Prostate gland (tissue), 2 donors: ENCODE measurements around the gene SGSH. TPM values are rescaled to one million over a fixed set of nuclear protein-coding genes. Genes with fewer than 3 reads are reported as not detected.
"Not testable (repeated sequence)": the region's sequence is repeated elsewhere in the genome, so short reads cannot be mapped to it uniquely, and the experiment has no call there.

Experiments used
- DNase-seq: peaks from one replicate; pipeline ENCODE4 v3.0.0-alpha.2; 2019; ENCODE audit warnings: low spot score
- H3K27ac ChIP-seq, 2 donors: fragments of 200-600 bp; sonication (generic); 2 replicates each; pipeline ENCODE4 v1.5.1; 2017 to 2019
- H3K27me3 ChIP-seq: fragments of 200-600 bp; sonication (generic); replicated peaks from 2 replicates; pipeline ENCODE4 v1.5.1; 2019; ENCODE audit not compliant: insufficient read depth
- H3K36me3 ChIP-seq, 2 donors: fragments of 200-600 bp; sonication (generic); 1 replicate in 1 of 2; 2 replicates in 1 of 2; pipeline versions ENCODE4 v1.5.1 to v1.8.1; 2017 to 2019
- H3K4me1 ChIP-seq: fragments of 200-600 bp; sonication (generic); replicated peaks from 2 replicates; pipeline ENCODE4 v1.5.1; 2019
- H3K4me3 ChIP-seq, 2 donors: fragments of 200-600 bp; sonication (generic); 2 replicates each; pipeline ENCODE4 v1.5.1; 2017 to 2019
- H3K9me3 ChIP-seq: fragments of 200-600 bp; sonication (generic); 2 replicates; pipeline ENCODE4 v1.5.1; 2017
- POLR2A ChIP-seq: fragments of 450-650 bp; IDR thresholded peaks from one replicate; pipeline ENCODE4 v1.6.1; 2016; ENCODE audit warnings: antibody characterized with exemption, mild to moderate bottlenecking
- POLR2AphosphoS5 ChIP-seq: sonication (generic); formaldehyde crosslinking; IDR thresholded peaks from one replicate; pipeline ENCODE4 v1.6.1; 2017; ENCODE audit warnings: antibody characterized with exemption
- WGBS: methylation state at CpG from one replicate; pipeline ENCODE4 v1.1.5; 2018; 5-methylcytosine and 5-hydroxymethylcytosine counted together
- intact Hi-C: fragments of 100-400 bp; cut with DNase I; formaldehyde crosslinking; loops from one replicate; pipeline ENCODE4 v1.14.2; 2022
- total RNA-seq, 2 donors: library from RNA; depleted of rRNA; stranded (reverse); fragments of >200 nt; gene quantifications; one replicate each; pipeline ENCODE4 v1.1.0, GENCODE V29; 2016
- TF ChIP-seq, protein P1 (sequence below), 4 experiments: fragments of 200-600 bp in 2 of 4; fragments of 450-650 bp in 2 of 4; sonication (generic) in 2 of 4; IDR thresholded peaks; 1 replicate in 3 of 4; 2 replicates in 1 of 4; pipeline ENCODE4 v1.5.1; 2016 to 2019; ENCODE audit warnings: antibody characterized with exemption in 4 of 4, mild to moderate bottlenecking in 2 of 4, moderate library complexity in 2 of 4

The SGSH gene
- total RNA-seq, 2 donors from 2014 or later: 41.2 to 95.7 TPM

DNA sequence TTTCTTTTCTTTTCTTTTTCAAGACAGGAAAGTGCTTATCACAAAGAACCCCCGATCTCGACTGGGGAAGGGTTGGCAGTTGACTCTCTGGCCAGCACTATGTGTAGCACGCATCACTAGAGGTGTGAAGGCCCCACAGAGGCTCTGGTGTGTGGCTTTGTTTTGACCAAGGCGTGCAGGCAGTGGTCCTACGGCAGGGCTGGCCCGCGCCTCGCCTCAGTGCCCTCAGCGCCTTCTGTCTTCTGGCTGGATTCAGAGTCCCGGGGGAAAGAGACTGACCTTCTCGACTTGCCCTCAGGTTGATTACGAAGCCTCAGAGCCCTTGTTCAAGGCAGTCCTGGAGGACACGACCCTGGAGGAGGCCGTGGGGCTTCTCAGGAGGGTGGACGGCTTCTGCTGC lies 18.7 kb downstream of the SGSH start:
- Histone ChIP-seq H3K4me3 (no peak overlapping the region), H3K36me3 (no peaks in the 10 kb centered on the region), H3K27me3 (no peaks in the 10 kb centered on the region), H3K27ac (no peak overlapping the region), H3K4me1 (no peaks in the 10 kb centered on the region), H3K9me3 (no peaks in the 10 kb centered on the region)
- intact Hi-C loops: no loop called here
- 89% methylated on average over 10 of the region's 15 CpGs for WGBS
- TF ChIP-seq POLR2AphosphoS5 (no peak), POLR2A (no peak)
- TF ChIP-seq, protein P1, sequence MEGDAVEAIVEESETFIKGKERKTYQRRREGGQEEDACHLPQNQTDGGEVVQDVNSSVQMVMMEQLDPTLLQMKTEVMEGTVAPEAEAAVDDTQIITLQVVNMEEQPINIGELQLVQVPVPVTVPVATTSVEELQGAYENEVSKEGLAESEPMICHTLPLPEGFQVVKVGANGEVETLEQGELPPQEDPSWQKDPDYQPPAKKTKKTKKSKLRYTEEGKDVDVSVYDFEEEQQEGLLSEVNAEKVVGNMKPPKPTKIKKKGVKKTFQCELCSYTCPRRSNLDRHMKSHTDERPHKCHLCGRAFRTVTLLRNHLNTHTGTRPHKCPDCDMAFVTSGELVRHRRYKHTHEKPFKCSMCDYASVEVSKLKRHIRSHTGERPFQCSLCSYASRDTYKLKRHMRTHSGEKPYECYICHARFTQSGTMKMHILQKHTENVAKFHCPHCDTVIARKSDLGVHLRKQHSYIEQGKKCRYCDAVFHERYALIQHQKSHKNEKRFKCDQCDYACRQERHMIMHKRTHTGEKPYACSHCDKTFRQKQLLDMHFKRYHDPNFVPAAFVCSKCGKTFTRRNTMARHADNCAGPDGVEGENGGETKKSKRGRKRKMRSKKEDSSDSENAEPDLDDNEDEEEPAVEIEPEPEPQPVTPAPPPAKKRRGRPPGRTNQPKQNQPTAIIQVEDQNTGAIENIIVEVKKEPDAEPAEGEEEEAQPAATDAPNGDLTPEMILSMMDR (IDR thresholded peaks at IDR 0.05): no peak
- no peak for DNase-seq

- H3K27me3 ChIP-seq, H3K4me1 ChIP-seq, DNase-seq, intact Hi-C loops, H3K4me3 ChIP-seq, H3K9me3 ChIP-seq, H3K27ac ChIP-seq, H3K36me3 ChIP-seq: not testable (repeated sequence)
- 71% methylated on average over 6 of the region's 6 CpGs for WGBS
These were observed 20.8 kb downstream of the SGSH start for GRCh38 chr17:80199295-80199694.

DNA sequence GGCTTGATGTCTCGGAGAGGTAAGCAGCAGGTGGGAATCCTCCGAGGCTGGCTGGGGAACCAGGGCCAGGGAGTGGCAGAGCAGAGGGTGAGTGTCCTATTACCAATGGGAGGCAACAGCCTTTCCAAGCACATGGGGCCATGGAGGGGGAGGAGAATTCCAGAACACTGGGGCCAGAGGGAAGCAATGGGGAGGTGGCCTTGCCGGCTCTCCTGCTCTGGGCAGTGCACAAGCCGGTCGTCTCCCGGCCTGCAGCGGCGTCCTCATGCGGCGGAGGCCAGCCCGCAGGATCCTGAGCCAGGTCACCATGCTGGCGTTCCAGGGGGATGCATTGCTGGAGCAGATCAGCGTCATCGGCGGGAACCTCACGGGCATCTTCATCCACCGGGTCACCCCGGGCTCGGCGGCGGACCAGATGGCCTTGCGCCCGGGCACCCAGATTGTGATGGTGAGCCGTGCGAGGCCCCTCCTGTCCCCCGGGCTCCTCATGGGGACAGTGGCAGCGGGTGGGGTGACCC lies 21.9 kb downstream of the SGSH start:
- Histone ChIP-seq H3K27me3 (no peaks in the 10 kb centered on the region), H3K4me3 (no peak overlapping the region), H3K4me1 (no peaks in the 10 kb centered on the region), H3K9me3 (no peaks in the 10 kb centered on the region), H3K27ac (no peak overlapping the region), H3K36me3 (no peaks in the 10 kb centered on the region)
- DNase-seq: no peak
- intact Hi-C loops: no loop called here
- TF ChIP-seq, protein P1 (IDR thresholded peaks at IDR 0.05): no peak
- TF ChIP-seq POLR2A: no peak
- no peak for TF ChIP-seq POLR2AphosphoS5
- 66% methylated on average over 24 of the region's 27 CpGs for WGBS

DNA sequence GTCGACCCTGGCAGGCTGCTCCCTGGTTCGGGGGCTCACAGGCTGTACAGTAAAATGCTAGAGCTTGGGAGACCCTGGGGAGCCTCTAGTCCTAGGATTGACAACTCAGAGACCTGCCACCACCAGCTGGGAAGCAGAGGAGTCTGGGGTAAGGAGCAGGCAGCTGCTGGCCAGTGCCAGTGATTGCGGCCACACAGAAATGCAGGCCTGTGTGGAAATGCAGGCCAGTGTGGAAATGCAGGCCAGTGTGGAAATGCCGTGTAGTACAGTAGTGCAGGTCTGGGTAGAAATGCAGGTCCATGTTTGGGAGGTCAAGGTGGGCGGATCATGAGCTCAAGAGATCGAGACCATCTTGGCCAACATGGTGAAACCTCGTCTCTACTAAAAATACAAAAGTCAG lies 23.5 kb downstream of the SGSH start:
- H3K27ac ChIP-seq: no peak overlapping the region
- DNase-seq: no peak
- WGBS: 86% methylated on average over 7 of the region's 7 CpGs
- no peaks in the 10 kb centered on the region for H3K9me3 ChIP-seq
- intact Hi-C loops: no loop called here
- no peak overlapping the region for H3K4me3 ChIP-seq
- TF ChIP-seq POLR2AphosphoS5 (no peak), POLR2A (no peak)
- TF ChIP-seq, protein P1 (IDR thresholded peaks at IDR 0.05): no peak
- H3K4me1 ChIP-seq: peaks cover 4% of the 10 kb centered on the region
- H3K27me3 ChIP-seq: no peaks in the 10 kb centered on the region
- no peaks in the 10 kb centered on the region for H3K36me3 ChIP-seq

DNA sequence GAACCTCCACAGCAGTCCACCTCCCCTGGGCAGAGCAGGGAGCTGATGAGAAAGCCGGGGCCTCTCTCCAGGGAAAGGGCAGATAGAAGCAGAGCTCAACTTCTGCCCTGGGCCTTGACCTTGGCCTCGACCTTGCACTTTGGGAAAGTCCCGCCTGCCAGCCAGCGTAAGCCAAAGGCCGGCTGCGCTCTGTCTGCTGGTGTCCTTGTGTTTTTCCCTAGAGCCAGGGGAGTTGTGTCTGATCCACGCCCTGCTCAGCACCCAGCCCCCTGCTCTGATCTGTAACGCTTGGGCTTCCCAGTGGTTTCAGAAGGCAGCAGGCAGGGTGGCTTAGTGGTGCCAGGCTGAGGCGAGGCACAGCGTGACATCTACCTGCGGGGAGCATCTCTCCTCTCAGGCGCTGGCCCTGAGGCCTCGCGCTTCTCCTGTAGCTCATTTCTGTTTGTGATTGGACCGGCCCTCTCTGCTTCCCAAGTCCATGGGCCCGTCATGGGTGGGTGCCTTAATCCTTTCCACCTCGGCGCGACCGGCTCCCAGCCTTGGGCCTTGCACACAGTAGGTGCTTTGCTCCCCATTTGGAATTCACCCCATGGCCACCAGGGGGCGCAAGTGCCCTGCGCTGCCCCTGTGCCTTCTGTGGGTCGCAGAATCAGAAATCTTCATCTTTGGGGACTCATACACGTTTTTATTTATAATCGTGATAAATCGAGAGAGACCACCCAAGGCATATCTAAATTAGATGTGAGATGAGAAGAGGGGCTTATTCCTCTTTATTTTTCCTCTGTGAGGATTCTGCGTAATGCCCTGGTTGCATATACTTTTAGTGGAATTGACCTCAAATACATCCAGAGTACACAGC lies 24.2 kb downstream of the SGSH start:
- DNase-seq: no peak
- Histone ChIP-seq H3K4me1 (peaks cover 4% of the 10 kb centered on the region), H3K36me3 (no peaks in the 10 kb centered on the region), H3K27ac (no peak overlapping the region), H3K4me3 (no peak overlapping the region), H3K9me3 (no peaks in the 10 kb centered on the region), H3K27me3 (no peaks in the 10 kb centered on the region)
- intact Hi-C loops: no loop called here
- WGBS: 70% methylated on average over 22 of the region's 27 CpGs
- TF ChIP-seq POLR2A: no peak
- TF ChIP-seq, protein P1 (IDR thresholded peaks at IDR 0.05): peak; percentile 45 to 68 (median 52)
